Stimulated activated CD4-positive, alpha-beta T cell treated with anti-CD3 and anti-CD28 coated beads, Interleukin-1b, Interleukin-23, amount 100 ng/mL, for 48 hours (primary cell): ENCODE measurements around the gene LTA.

Source experiments
- DNase-seq: peaks from one replicate; pipeline ENCODE4 v3.0.0-alpha.2; 2020

Gene LTA

GRCh38 chr6:31543639-31544038 is 28.4 kb upstream of the LTA start:
- DNase-seq = no peak

- no peak for DNase-seq
Measured at GRCh38 chr6:31544676-31545075, 27.4 kb upstream of the LTA start.

- no peak for DNase-seq
Measured at GRCh38 chr6:31545291-31545690, 26.8 kb upstream of the LTA start.

GRCh38 chr6:31546339-31546957 is 25.6 kb upstream of the LTA start, which contains the start of gene ATP6V1G2:
Gene ATP6V1G2, minus strand, starts transcription at chr6:31546608. Its CDS starts 49 bp downstream, at chr6:31546559.
- peak; percentile 94 for DNase-seq

- peak; percentile 94 for DNase-seq
Measured at GRCh38 chr6:31546958-31547726, 24.9 kb upstream of the LTA start, which contains the start of gene NFKBIL1. Gene NFKBIL1, plus strand, starts transcription at chr6:31547608. Its CDS starts 87 bp downstream, at chr6:31547695.

GRCh38 chr6:31547727-31548543 is 24.2 kb upstream of the LTA start:
- no peak for DNase-seq

- DNase-seq = no peak
Measured at GRCh38 chr6:31548544-31548873, 23.6 kb upstream of the LTA start.

GRCh38 chr6:31551371-31551770 is 20.7 kb upstream of the LTA start:
- DNase-seq = peak; percentile 66

GRCh38 chr6:31556307-31556706 is 15.8 kb upstream of the LTA start:
- DNase-seq = no peak

- no peak for DNase-seq
Measured at GRCh38 chr6:31557443-31558317, 14.4 kb upstream of the LTA start.

GRCh38 chr6:31558318-31558625 is 13.8 kb upstream of the LTA start:
- no peak for DNase-seq

GRCh38 chr6:31558631-31559500 is 13.2 kb upstream of the LTA start:
- DNase-seq = peak; percentile 79

GRCh38 chr6:31559606-31559957 is 12.5 kb upstream of the LTA start:
- DNase-seq = no peak

GRCh38 chr6:31559958-31560696 is 12.0 kb upstream of the LTA start:
- DNase-seq = peak; percentile 70

GRCh38 chr6:31560697-31561058 is 11.4 kb upstream of the LTA start:
- no peak for DNase-seq

- peak; percentile 56 for DNase-seq
Measured at GRCh38 chr6:31567531-31568370, 4.3 kb upstream of the LTA start.

GRCh38 chr6:31568537-31568961 is 3.5 kb upstream of the LTA start:
- DNase-seq = peak; percentile 82

- no peak for DNase-seq
Measured at GRCh38 chr6:31569861-31570536, 2.1 kb upstream of the LTA start.
